Measurements from ENCODE around the gene ASPDH. TPM values are rescaled to one million over a fixed set of nuclear protein-coding genes. Genes with fewer than 3 reads are reported as not detected.

Gene ASPDH
- total RNA-seq, 2 experiments from 2014 or later, result not detected

DNA sequence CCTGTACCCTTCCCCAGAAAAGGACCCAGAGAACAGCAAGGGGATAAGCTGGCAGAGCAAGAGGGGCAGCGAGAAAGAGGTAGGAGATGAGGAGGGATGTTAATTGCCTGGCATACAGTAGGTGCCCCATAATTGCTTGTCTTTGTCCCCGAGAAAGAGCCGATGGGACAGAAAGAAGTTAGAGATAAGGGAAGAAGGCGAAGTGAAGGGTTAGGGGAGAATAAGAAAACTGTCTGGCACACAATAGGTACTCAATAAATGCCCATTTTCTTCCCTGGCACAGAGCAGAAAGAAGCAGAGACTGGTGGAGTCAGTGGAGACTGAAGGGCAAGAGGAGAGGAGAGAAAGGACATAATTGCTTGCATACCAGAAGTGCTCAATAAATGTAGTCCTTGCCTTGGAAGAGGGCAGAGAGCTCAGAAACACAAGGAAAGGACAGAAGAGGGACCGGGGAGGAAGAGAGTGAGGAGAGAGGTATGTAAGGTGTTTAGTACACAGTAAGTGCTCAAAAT is 18.6 kb downstream of the ASPDH start:
- Mint-ChIP-seq H3K27me3 (no peaks in the 10 kb centered on the region), H3K4me3 (no peak overlapping the region), H3K4me1 (ENCODE audit: low read depth) (peaks cover 19% of the 10 kb centered on the region), H3K9me3 (no peaks in the 10 kb centered on the region), H3K27ac (no peak overlapping the region), H3K36me3 (ENCODE audit: low read depth) (no peaks in the 10 kb centered on the region)
- CTCF ChIA-PET, result interaction anchor here (1.3 kb wide), 1 partner anchor 61 kb away, joined by 3 read pairs; no protein-coding TSS in a partner anchor
- POLR2A ChIA-PET, result no interaction called here
- no peak for DNase-seq
- TF ChIP-seq, protein P1, sequence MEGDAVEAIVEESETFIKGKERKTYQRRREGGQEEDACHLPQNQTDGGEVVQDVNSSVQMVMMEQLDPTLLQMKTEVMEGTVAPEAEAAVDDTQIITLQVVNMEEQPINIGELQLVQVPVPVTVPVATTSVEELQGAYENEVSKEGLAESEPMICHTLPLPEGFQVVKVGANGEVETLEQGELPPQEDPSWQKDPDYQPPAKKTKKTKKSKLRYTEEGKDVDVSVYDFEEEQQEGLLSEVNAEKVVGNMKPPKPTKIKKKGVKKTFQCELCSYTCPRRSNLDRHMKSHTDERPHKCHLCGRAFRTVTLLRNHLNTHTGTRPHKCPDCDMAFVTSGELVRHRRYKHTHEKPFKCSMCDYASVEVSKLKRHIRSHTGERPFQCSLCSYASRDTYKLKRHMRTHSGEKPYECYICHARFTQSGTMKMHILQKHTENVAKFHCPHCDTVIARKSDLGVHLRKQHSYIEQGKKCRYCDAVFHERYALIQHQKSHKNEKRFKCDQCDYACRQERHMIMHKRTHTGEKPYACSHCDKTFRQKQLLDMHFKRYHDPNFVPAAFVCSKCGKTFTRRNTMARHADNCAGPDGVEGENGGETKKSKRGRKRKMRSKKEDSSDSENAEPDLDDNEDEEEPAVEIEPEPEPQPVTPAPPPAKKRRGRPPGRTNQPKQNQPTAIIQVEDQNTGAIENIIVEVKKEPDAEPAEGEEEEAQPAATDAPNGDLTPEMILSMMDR (IDR thresholded peaks at IDR 0.05), result no peak
- intact Hi-C loops (cut with micrococcal nuclease), result no loop called here
- no peak for ATAC-seq

DNA sequence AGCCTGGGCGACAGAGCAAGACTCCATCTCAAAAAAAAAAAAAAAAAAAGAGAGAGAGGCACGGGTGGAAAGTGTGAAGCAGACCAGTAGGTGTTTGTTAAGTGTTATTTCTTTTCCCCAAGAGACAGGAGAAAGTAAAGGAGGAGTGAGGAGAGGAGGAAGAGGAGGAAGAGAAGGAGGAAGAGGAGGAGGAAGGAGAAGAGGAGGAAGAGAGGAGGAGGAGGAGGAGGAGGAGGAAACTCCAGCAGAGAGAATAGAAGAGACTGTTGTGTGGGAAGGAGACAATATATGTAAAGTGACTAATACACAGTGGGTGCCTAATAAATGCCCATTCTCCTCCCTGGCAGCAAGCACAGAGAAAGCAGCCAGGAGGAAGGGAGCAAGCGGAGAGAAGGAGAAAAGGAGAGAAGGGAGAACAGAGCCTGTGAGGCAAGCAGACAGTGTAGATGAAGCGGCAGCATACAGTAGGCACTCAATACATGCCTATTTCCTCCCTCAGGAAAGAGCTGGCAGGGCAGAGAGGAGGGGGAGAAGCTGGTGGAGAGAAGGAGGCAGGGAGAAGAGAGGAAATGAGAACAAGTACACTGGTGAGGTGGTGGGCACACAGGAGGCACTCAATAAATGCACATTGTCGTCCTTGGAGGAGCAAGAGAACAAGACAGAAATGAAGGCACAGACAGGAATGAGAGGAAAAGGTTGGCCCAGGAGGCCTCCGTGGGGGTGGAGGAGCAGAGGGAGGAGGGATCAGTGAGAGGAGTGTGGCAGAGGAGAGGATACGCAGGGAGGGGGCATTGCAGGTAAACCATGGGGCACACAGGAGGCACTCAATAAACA is 19.3 kb downstream of the ASPDH start:
- ChIA-PET POLR2A (no interaction called here), CTCF (interaction anchor here (1.3 kb wide), 1 partner anchor 62 kb away, joined by 3 read pairs; no protein-coding TSS in a partner anchor)
- H3K27me3 Mint-ChIP-seq, result no peaks in the 10 kb centered on the region
- H3K36me3 Mint-ChIP-seq (ENCODE audit: low read depth), result no peaks in the 10 kb centered on the region
- TF ChIP-seq, protein P1 (IDR thresholded peaks at IDR 0.05), result no peak
- intact Hi-C loops (cut with micrococcal nuclease), result no loop called here
- no peak for DNase-seq
- no peak overlapping the region for H3K4me3 Mint-ChIP-seq
- ATAC-seq, result no peak
- no peaks in the 10 kb centered on the region for H3K9me3 Mint-ChIP-seq
- no peak overlapping the region for H3K27ac Mint-ChIP-seq
- peaks cover 19% of the 10 kb centered on the region for H3K4me1 Mint-ChIP-seq (ENCODE audit: low read depth)

DNA sequence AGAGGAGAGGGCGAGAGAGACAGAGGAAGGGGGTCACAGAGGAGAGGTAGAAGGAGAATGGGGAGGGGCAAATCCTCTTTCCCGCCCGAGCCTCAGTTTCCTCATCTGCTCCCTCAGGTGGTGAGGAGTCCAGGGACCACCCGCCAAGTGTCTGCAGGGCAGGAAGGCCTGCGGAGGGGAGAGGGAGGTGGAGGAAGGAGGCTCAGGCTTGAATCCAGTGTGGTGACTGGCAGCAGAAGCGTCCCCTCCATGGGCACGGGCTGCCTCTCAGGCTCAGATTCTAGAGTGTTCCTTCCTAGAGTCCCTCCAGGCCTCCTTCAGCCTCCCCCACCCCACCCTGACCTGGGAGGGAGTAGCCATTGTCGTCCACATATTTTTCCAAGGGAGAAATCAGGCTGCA is 20.5 kb downstream of the ASPDH start:
- Mint-ChIP-seq H3K4me1 (ENCODE audit: low read depth) (peaks cover 19% of the 10 kb centered on the region), H3K27me3 (no peaks in the 10 kb centered on the region), H3K36me3 (ENCODE audit: low read depth) (peaks cover 4% of the 10 kb centered on the region), H3K9me3 (no peaks in the 10 kb centered on the region), H3K27ac (no peak overlapping the region), H3K4me3 (no peak overlapping the region)
- ATAC-seq (no peak), DNase-seq (no peak)
- intact Hi-C loops (cut with micrococcal nuclease), result no loop called here
- TF ChIP-seq, protein P1 (IDR thresholded peaks at IDR 0.05), result no peak
- ChIA-PET CTCF (no interaction called here), POLR2A (no interaction called here)

DNA sequence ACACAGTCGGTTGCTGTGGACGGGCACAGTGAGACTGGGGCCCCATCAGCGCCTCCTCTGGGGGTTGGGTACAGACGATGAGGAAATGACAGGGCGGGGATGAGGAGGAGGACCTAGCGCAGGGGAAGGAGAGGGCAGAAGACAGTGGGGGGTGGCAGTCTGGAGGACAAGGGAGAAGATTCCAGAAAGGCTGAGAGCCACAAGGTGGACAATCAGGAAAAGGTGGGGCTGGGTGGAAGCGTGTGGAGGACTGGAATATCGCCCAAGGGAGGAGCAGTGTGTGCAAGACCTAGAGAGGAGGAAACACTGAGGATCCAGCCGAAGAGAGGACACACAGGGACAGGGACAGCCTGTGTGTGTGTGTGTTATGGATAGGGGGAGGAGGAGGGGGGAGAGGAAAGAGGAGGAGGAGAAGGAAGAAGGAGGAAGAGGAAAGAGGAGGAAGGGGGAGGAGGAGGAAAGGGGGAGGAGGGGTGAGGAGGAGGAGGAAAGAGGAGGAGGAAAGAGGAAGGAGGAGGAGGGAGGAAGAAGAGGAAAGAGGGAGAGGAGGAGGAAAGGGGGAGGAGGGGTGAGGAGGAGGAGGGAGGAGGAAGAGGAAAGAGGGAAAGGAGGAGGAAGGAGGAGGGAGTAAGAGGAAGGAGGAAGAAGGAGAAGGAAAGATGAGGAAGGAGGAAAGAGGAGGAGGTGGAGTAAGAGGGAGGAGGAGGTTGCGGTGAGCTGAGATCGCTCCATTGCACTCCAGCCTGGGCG is 21.2 kb downstream of the ASPDH start:
- ChIA-PET CTCF (no interaction called here), POLR2A (no interaction called here)
- Mint-ChIP-seq H3K36me3 (ENCODE audit: low read depth) (peaks cover 4% of the 10 kb centered on the region), H3K27me3 (no peaks in the 10 kb centered on the region), H3K4me3 (peak overlapping the region; percentile 34), H3K4me1 (ENCODE audit: low read depth) (peaks cover 21% of the 10 kb centered on the region), H3K9me3 (no peaks in the 10 kb centered on the region), H3K27ac (peak overlapping the region; percentile 70)
- TF ChIP-seq, protein P1 (IDR thresholded peaks at IDR 0.05), result no peak
- intact Hi-C loops (cut with micrococcal nuclease), result no loop called here
- peak; percentile 97 for ATAC-seq
- DNase-seq, result peak; percentile 69
